ENCODE measurements around the gene TYR.
"Not testable (repeated sequence)": the region's sequence is repeated elsewhere in the genome, so short reads cannot be mapped to it uniquely, and the experiment has no call there.

The TYR gene

GRCh38 chr11:89272540-89273088, 94.9 kb downstream of the TYR start:
- DNase-seq = not testable (repeated sequence)

- not testable (repeated sequence) for DNase-seq
These were observed 95.5 kb downstream of the TYR start for GRCh38 chr11:89273220-89273619.

GRCh38 chr11:89275966-89276365, 98.3 kb downstream of the TYR start:
- DNase-seq = no peak

- no peak for DNase-seq
These were observed 101.5 kb downstream of the TYR start for GRCh38 chr11:89279176-89279575.

- DNase-seq = not testable (repeated sequence)
These were observed 103.5 kb downstream of the TYR start for GRCh38 chr11:89281032-89281677.

GRCh38 chr11:89286601-89287000, 108.9 kb downstream of the TYR start:
- DNase-seq = not testable (repeated sequence)

- DNase-seq = not testable (repeated sequence)
These were observed 110.3 kb downstream of the TYR start for GRCh38 chr11:89288004-89288403.

GRCh38 chr11:89293965-89294679, 116.4 kb downstream of the TYR start:
- no peak for DNase-seq

- not testable (repeated sequence) for DNase-seq
These were observed 117.3 kb downstream of the TYR start for GRCh38 chr11:89295023-89295422.

GRCh38 chr11:89303029-89303428, 125.4 kb downstream of the TYR start:
- not testable (repeated sequence) for DNase-seq

GRCh38 chr11:89308272-89308671, 130.6 kb downstream of the TYR start:
- not testable (repeated sequence) for DNase-seq

GRCh38 chr11:89309321-89309985, 131.8 kb downstream of the TYR start:
- DNase-seq = not testable (repeated sequence)

GRCh38 chr11:89310607-89311006, 132.9 kb downstream of the TYR start:
- DNase-seq = not testable (repeated sequence)

GRCh38 chr11:89321401-89321800, 143.7 kb downstream of the TYR start:
- DNase-seq = no peak

- DNase-seq = no peak
These were observed 150.2 kb downstream of the TYR start for GRCh38 chr11:89327885-89328284.

- not testable (repeated sequence) for DNase-seq
These were observed 154.3 kb downstream of the TYR start for GRCh38 chr11:89331940-89332339.

- not testable (repeated sequence) for DNase-seq
These were observed 156.0 kb downstream of the TYR start for GRCh38 chr11:89333704-89334103.

- not testable (repeated sequence) for DNase-seq
These were observed 159.5 kb downstream of the TYR start for GRCh38 chr11:89337100-89337650.

- not testable (repeated sequence) for DNase-seq
These were observed 160.4 kb downstream of the TYR start for GRCh38 chr11:89338073-89338472.

- not testable (repeated sequence) for DNase-seq
These were observed 162.8 kb downstream of the TYR start for GRCh38 chr11:89340450-89340849.

- DNase-seq = not testable (repeated sequence)
These were observed 165.4 kb downstream of the TYR start for GRCh38 chr11:89342880-89343572.
